NK-92 (cell line): ENCODE results near the gene TEPSIN.

Experiments used
- DNase-seq: peaks from one replicate; lab custom pipeline; 2025; ENCODE audit not compliant: unreplicated experiment; lab: John Stamatoyannopoulos, UW

The TEPSIN gene

GRCh38 chr17:81222906-81223761 is 15.7 kb downstream of the TEPSIN start, which contains the start of gene CEP131:
TSS of gene CEP131 (minus strand) at chr17:81222965. CDS start at chr17:81220056, 2,909 bp downstream.
- peak; percentile 93 for DNase-seq

- DNase-seq, result no peak
Observed at GRCh38 chr17:81222620-81222905, 16.3 kb downstream of the TEPSIN start.

GRCh38 chr17:81221842-81222619 is 16.8 kb downstream of the TEPSIN start:
- DNase-seq, result no peak

DNA sequence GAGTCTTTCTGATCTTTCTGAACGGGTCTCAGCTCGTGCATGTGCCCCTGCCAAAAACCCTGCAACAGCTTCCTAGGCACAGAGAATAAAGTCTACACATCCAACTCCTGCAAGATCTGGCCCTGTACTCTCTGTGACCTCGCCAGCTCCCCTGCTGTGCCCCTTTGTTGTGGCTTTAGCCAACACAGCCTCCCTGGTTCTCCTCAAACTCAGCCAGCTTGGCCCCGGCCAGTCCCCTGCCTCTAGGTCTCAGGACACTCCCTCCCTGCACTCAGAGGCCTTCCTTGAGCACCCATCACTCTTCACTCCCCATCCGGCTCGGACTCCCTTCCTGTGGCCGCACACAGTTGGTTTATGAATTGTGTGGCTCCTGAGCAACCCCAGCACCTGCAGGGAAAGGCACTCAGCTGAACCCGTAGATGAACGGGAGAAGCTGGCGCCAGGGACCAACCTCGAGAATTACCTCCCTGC is 17.4 kb downstream of the TEPSIN start:
- no peak for DNase-seq

DNA sequence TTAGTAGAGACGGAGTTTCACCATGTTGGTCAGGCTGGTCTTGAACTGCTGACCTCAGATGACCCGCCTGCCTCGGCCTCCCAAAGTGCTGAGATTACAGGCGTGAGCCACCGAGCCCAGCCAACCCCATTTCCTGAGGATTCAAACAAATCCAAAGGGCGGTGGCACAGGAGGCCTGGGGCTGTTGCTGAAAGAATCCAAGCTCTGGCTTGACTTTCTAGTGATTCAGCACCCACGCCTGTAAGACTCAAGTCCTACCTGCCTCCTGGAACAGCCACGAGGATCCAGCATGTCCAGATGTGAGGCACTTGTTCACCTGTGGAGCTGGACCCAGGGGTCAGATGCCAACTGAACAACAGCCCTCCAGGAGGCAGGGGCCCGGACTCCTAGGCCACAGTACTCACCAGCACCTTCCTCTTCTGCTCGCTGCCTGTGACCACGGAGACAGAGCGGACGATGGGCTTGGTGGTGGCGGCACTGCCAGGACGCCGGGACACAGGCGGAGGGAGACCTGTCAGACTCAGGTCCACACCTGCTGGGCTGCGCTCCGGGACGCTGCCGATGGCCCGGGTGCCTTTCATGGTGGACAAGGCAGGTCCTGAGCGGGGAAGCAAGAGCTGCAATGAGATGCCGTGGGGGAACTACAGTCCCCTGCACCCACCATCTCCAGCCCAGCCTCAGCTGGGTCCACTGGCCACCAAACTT is 19.2 kb downstream of the TEPSIN start:
- DNase-seq, result no peak

GRCh38 chr17:81218991-81219390 is 19.9 kb downstream of the TEPSIN start:
- DNase-seq, result no peak

DNA sequence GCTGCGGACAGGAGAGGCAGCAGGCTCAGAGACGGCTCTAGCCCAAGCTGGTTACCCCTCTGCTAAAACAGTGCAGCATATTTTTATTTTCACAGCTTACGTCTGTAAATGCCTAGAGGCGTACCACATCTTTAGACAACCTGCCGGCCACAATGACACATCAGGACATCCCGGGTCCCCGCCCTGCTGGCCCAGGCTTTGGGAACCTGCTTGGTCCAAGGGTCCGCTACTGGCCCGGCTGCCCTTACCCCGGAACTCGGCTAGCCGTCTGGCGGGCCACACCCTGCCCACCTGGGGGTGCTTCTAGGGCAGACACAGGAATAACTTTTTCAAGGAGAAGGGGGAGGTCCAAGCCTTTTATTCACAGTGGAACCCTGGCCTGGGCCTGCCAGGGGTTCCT is 20.4 kb downstream of the TEPSIN start:
- DNase-seq, result no peak

DNA sequence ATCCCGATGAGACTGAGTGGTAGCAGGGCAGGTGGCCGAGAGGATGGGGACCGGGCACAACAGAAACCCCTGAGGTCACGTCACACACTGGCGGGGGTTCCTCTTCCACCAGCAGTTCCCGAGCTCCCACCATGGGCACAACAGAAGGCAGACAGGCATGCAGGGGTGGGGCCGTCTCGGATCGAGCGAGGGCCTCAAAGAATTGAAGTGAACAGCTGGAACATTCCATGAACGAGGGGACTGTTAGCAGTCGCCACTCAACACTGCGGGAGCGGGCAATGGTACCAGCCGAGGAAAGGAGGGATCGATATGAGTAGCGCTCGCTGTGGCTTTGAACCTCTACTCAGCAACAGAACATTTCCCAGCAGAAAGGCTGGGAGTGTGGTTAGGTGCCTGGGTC is 21.4 kb downstream of the TEPSIN start:
- DNase-seq, result no peak

GRCh38 chr17:81213978-81214377 is 24.9 kb downstream of the TEPSIN start:
- no peak for DNase-seq

DNA sequence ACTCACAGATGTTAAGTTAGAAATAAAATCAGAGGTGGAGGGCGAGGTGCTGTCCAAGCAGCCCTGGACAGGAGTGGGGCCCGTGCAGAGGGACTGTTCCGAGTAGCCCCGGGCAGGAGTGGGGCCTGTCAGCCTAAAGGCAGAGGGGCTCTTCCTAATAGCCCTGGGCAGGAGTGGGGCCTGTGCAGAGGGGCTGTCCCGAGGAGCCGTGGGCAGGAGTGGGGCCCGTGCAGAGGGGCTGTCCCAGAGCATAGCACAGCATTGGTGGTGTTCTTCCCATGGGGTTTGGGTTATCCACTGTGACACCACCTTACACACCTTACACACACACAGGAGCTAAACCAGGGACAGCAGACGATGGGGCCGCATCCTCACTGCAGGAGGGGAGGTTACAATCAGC is 26.5 kb downstream of the TEPSIN start:
- no peak for DNase-seq

DNA sequence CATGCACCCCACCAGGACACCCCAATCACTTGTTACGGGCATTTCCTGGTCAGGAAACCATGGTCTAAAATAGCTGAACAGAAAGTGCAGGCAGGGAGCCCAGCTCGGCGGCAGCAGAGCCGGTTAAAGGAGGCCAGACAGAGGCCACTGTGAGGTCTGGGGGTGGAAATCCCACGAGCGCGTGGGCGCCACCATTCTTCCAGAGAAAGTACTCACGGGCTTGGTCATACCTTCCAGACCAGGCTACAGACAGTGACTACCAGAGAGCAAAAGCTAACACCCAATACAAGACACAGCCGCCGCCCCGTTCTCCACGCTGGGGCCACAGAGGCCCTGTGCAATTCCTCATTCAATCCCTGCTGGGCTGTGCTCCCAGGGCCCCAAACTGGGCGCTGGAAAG is 28.0 kb downstream of the TEPSIN start:
- DNase-seq, result no peak

DNA sequence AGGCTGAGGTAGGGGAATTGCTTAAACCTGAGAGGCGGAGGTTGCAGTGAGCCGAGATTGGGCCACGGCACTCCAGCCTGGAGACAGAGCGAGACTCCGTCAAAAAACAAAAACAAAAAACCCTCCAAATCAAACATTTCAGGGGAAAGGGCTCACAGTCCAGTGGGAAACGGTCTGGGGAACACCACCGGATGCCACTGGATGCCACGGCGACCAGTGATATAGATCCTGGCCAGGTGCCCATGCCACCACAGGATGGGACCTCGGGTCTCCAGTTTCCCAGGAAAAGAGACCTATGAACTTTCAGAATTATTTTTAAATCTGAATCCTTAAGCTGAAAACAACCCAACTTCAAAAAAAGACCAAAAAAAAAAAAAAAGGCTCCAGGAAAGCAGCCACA is 28.4 kb downstream of the TEPSIN start:
- DNase-seq, result no peak

DNA sequence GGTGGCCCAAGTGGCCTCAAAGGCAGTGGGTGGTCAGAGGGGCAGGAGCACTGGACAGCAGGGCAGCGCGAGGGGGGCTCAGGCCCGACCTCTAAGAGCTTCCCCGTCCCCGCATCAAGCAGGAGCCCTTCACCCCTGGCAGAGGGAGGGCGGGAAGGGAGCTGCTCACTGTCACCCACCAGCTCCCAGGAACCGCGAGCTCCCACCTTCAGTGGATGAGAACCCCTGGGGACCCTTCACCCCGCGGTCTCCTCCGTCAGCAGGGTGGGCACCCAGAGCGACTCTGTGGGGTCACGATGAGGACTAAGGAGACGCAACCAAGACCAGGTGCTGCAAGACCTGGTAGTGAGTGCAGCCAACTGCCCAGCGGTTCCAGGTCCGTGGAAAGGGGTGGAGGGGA is 29.7 kb downstream of the TEPSIN start:
- DNase-seq, result no peak

- DNase-seq, result no peak
Observed at GRCh38 chr17:81208651-81209050, 30.2 kb downstream of the TEPSIN start.

GRCh38 chr17:81207610-81208581 is 31.0 kb downstream of the TEPSIN start:
- DNase-seq, result no peak

DNA sequence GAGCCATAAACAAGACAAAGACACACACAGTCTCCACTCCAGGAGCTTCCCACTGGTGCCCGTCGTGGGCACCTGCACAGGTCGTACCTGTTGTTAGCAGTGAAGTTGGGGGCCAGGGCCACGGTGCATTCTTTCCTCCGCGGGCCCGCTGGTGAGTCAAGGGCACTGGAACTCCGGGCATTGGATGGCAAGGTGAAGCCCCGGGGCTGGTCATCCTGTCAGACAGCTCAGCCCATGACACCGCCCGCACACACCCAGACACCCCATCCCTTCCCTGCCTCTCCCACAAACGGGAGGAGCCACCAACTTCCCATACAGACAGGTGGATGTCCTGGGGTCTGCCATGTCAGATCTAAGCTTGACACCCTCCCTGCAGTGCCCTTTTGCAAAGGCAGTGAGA is 32.2 kb downstream of the TEPSIN start:
- DNase-seq, result no peak

DNA sequence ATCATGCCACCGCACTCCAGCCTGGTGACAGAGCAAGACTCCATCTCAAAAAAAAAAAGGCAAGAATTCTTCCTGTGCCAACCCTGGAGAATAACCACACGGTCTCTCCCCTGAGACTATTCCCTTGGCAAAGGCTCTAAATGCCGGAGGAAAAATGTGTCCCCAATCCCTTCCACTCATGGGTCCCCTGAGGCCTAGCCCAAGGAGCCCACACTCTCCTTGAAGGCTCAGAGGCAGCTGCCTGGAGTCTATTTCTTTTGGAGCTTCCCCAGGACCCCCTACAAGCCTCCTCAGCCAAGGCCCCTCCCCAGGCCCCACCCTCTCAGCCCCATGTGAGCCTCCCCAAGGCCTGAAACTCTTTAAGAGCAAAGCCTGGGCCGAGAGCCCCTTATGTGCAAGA is 32.7 kb downstream of the TEPSIN start:
- DNase-seq, result no peak

GRCh38 chr17:81204578-81204977 is 34.3 kb downstream of the TEPSIN start:
- no peak for DNase-seq

GRCh38 chr17:81203136-81203535 is 35.7 kb downstream of the TEPSIN start:
- no peak for DNase-seq

DNA sequence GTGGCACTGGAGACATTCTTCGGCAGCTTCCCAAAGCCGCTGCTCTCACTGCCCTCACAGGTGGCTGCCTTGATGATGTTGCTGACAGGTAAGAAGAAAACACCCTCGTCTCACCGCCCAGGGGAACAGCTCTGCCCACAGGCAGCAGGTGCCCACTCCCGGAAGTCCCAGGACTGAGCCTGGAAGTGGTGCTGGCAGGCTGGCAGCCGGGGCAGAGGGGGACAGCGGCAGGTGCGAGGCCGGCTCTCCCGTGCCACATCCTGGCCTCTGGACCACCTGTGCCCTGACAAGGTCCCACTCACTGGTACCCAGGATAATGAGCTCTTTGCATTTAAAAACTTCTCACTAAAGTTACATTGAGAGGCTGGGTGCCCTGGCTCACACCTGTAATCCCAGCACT is 36.5 kb downstream of the TEPSIN start:
- DNase-seq, result no peak
